SK-N-MC (cell line): ENCODE results near the gene CDNF.
"Not testable (repeated sequence)": the region's sequence is repeated elsewhere in the genome, so short reads cannot be mapped to it uniquely, and the experiment has no call there.

Experiments used
- EZH2 ChIP-seq: fragments of 200-600 bp; sonication (generic); IDR thresholded peaks from one replicate; pipeline ENCODE4 v1.6.1; 2017; ENCODE audit warnings: antibody characterized with exemption
- FOXP2 ChIP-seq: optimal IDR thresholded peaks from 2 replicates; pipeline ENCODE3; 2011; ENCODE audit warnings: mild to moderate bottlenecking, moderate library complexity; ENCODE audit not compliant: insufficient read depth; ENCODE audit errors: extremely low read length, control extremely low read depth
- POLR2AphosphoS5 ChIP-seq: IDR thresholded peaks from 2 replicates; pipeline ENCODE4 v1.6.1; 2012; ENCODE audit warnings: mild to moderate bottlenecking, low read depth, low read length, borderline replicate concordance

DNA sequence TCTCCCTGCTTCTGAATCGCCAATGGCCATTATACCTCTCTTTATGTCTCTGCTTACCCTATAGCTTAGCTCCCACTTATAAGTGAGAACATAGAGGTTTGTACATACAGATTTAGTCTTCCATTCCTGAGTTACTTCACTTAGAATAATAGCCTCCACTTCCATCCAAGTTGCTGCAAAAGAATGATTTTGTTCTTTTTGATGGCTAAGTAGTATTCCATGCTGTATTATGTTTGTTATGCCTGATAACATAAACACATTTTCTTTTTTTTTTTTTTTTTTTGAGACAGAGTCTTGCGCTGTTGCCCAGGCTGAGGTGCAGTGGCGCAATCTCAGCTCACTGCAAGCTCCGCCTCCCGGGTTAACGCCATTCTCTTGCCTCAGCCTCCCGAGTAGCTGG is 21.1 kb downstream of the CDNF start:
- TF ChIP-seq EZH2, POLR2AphosphoS5, FOXP2: not testable (repeated sequence)
